ENCODE data around the gene ANAPC1. TPM values are rescaled to one million over a fixed set of nuclear protein-coding genes. Genes with fewer than 3 reads are reported as not detected.

Gene ANAPC1
- total and polyA plus RNA-seq, 10 of the 15 experiments (the other 5 are each of a cell fraction or from before 2014, with no cell fraction given), result 10.0 to 108 (median 53.6) TPM

DNA sequence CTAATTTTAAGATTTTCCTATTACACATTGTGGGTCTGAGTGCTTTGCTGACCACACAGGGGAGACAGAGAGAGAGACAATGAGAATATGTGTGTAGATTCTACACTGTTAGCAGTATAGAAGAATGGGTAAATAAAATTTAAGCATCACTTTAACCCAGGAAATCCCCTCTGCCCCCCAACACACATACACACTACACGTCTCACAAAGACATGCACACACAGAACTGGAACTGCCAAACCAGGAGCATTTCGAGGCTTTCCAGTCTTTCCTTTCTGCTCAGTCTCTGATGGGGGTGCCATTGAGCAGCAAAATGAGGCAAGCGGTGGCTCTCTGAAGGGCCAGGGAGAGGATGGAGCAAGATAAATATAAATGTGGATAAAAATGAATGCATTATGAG lies 16.9 kb upstream of the ANAPC1 start:
- H3K27ac ChIP-seq (ENCODE audit: control insufficient read depth, insufficient read depth), result no peak overlapping the region
- RAD21 ChIA-PET (ENCODE audit: unreplicated experiment), result interaction anchor here (0.7 to 3.5 kb wide), 14 partner anchors 10 to 154 kb away, joined by 3 to 22 read pairs (median 4); partner anchors contain the start of genes ANAPC1 and TMEM87B
- DNase-seq (ENCODE audit: low read depth, low spot score), result no peak
- H4K20me1 ChIP-seq (ENCODE audit: control insufficient read depth, insufficient read depth), result no peaks in the 10 kb centered on the region
- no peaks in the 10 kb centered on the region for H3K9me3 ChIP-seq (replicated peaks; ENCODE audit: control insufficient read depth, insufficient read depth, low read length)
- H2AFZ ChIP-seq (ENCODE audit: control insufficient read depth, low read depth, low read length), result no peak overlapping the region
- no peak overlapping the region for H3K4me2 ChIP-seq (ENCODE audit: control insufficient read depth, insufficient read depth)
- BruUV-seq (replicated peaks), result no TSS peak
- ATAC-seq, result no peak
- intact Hi-C loops (cut with micrococcal nuclease; ENCODE audit: unreplicated experiment), result no loop called here
- H3K36me3 ChIP-seq (ENCODE audit: control insufficient read depth in 2 of 2, insufficient read depth in 2 of 2, low read length in 1 of 2), result no peaks in the 10 kb centered on the region
- CTCF ChIA-PET, result interaction anchor here (0.6 to 9.4 kb wide), 16 partner anchors 9 to 158 kb away, joined by 3 to 104 read pairs (median 8); partner anchors contain the start of genes ANAPC1 and TMEM87B
- POLR2A ChIA-PET, result interaction anchor here (2.3 kb wide), 1 partner anchor 17 kb away, joined by 6 read pairs; no protein-coding TSS in a partner anchor
- no peak overlapping the region for H3K9ac ChIP-seq (ENCODE audit: control insufficient read depth, insufficient read depth, low read length)
- H3K4me3 ChIP-seq, result no peak overlapping the region
- peaks cover 3% of the 10 kb centered on the region; the same call in 1 of the 2 replicates for H3K4me1 ChIP-seq (ENCODE audit: control insufficient read depth, insufficient read depth, low read length)
- in situ Hi-C loops (cut with MboI), result no loop called here
- no peak for FAIRE-seq
- H3K27me3 ChIP-seq (replicated peaks in 1 of 2; ENCODE audit: control insufficient read depth in 2 of 2, insufficient read depth in 2 of 2, low read length in 1 of 2), result peaks cover 2 to 7% of the 10 kb centered on the region in 2 experiments; a peak in 1 of 4 replicates
- SMC1A ChIA-PET (ENCODE audit: uncharacterized antibody, unreplicated experiment), result interaction anchor here (0.5 to 5.9 kb wide), 20 partner anchors 8 to 154 kb away, joined by 3 to 62 read pairs (median 4); partner anchors contain the start of gene ANAPC1
- WGBS (ENCODE audit: insufficient coverage, insufficient replicate concordance, low lambda C conversion rate, missing lambda C conversion rate), result 14% methylated on average over 3 of the region's 3 CpGs
- no peaks in the 10 kb centered on the region for H3K79me2 ChIP-seq (ENCODE audit: control insufficient read depth, insufficient read depth, low read length)
- peak; percentile 36; the same call in 1 of the 2 replicates for TF ChIP-seq SMC3 (IDR thresholded peaks at IDR 0.05; ENCODE audit: borderline replicate concordance, low read length)
- TF ChIP-seq RELA (IDR thresholded peaks at IDR 0.05; ENCODE audit: borderline replicate concordance, partially characterized antibody), result no peak
- TF ChIP-seq, protein P1, sequence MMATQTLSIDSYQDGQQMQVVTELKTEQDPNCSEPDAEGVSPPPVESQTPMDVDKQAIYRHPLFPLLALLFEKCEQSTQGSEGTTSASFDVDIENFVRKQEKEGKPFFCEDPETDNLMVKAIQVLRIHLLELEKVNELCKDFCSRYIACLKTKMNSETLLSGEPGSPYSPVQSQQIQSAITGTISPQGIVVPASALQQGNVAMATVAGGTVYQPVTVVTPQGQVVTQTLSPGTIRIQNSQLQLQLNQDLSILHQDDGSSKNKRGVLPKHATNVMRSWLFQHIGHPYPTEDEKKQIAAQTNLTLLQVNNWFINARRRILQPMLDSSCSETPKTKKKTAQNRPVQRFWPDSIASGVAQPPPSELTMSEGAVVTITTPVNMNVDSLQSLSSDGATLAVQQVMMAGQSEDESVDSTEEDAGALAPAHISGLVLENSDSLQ (IDR thresholded peaks at IDR 0.05), result no peak
- TF ChIP-seq CHD4 (IDR thresholded peaks at IDR 0.05), result no peak
- no peak for TF ChIP-seq IRF4 (IDR thresholded peaks at IDR 0.05; ENCODE audit: low read depth, low read length)
- TF ChIP-seq ZNF217 (IDR thresholded peaks at IDR 0.05), result no peak
- TF ChIP-seq, protein P2, sequence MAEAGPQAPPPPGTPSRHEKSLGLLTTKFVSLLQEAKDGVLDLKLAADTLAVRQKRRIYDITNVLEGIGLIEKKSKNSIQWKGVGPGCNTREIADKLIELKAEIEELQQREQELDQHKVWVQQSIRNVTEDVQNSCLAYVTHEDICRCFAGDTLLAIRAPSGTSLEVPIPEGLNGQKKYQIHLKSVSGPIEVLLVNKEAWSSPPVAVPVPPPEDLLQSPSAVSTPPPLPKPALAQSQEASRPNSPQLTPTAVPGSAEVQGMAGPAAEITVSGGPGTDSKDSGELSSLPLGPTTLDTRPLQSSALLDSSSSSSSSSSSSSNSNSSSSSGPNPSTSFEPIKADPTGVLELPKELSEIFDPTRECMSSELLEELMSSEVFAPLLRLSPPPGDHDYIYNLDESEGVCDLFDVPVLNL (IDR thresholded peaks at IDR 0.05; ENCODE audit: low read depth, low read length), result no peak
- TF ChIP-seq JUND (IDR thresholded peaks at IDR 0.05; ENCODE audit: low read depth, low read length), result no peak
- peak; percentile 36; the same call in 1 of the 2 replicates for TF ChIP-seq SMARCA5 (IDR thresholded peaks at IDR 0.05)
- no peak for TF ChIP-seq ZZZ3 (IDR thresholded peaks at IDR 0.05; ENCODE audit: control insufficient read depth, insufficient read length, low read depth)
- TF ChIP-seq, protein P3, sequence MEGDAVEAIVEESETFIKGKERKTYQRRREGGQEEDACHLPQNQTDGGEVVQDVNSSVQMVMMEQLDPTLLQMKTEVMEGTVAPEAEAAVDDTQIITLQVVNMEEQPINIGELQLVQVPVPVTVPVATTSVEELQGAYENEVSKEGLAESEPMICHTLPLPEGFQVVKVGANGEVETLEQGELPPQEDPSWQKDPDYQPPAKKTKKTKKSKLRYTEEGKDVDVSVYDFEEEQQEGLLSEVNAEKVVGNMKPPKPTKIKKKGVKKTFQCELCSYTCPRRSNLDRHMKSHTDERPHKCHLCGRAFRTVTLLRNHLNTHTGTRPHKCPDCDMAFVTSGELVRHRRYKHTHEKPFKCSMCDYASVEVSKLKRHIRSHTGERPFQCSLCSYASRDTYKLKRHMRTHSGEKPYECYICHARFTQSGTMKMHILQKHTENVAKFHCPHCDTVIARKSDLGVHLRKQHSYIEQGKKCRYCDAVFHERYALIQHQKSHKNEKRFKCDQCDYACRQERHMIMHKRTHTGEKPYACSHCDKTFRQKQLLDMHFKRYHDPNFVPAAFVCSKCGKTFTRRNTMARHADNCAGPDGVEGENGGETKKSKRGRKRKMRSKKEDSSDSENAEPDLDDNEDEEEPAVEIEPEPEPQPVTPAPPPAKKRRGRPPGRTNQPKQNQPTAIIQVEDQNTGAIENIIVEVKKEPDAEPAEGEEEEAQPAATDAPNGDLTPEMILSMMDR (IDR thresholded peaks at IDR 0.05 in 2 of 3, conservative IDR thresholded peaks at IDR 0.05 in 1 of 3; ENCODE audit: control insufficient read depth in 2 of 3, extremely low read depth in 1 of 3, insufficient read depth in 1 of 3, low read depth in 3 of 3, low read length in 3 of 3), result peak; percentile 4 to 50 (median 27); a peak in 2 of 6 replicates
- TF ChIP-seq, protein P4, sequence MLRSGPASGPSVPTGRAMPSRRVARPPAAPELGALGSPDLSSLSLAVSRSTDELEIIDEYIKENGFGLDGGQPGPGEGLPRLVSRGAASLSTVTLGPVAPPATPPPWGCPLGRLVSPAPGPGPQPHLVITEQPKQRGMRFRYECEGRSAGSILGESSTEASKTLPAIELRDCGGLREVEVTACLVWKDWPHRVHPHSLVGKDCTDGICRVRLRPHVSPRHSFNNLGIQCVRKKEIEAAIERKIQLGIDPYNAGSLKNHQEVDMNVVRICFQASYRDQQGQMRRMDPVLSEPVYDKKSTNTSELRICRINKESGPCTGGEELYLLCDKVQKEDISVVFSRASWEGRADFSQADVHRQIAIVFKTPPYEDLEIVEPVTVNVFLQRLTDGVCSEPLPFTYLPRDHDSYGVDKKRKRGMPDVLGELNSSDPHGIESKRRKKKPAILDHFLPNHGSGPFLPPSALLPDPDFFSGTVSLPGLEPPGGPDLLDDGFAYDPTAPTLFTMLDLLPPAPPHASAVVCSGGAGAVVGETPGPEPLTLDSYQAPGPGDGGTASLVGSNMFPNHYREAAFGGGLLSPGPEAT (IDR thresholded peaks at IDR 0.05; ENCODE audit: low read depth), result peak; percentile 49; the same call in 1 of the 2 replicates
- peak; percentile 35; the same call in 1 of the 2 replicates for TF ChIP-seq RAD21 (IDR thresholded peaks at IDR 0.05; ENCODE audit: insufficient read depth, low read depth, low read length)
- no peak for TF ChIP-seq BACH1 (IDR thresholded peaks at IDR 0.05; ENCODE audit: borderline replicate concordance)
- TF ChIP-seq NBN (IDR thresholded peaks at IDR 0.05), result 0 out of 2 replicates have a peak, but pooled peaks have one; percentile 24

All from GM12878 (cell line).